Liver (tissue), 9 donors: ENCODE measurements around the gene MRPL27. TPM values are rescaled to one million over a fixed set of nuclear protein-coding genes. Genes with fewer than 3 reads are reported as not detected.
"Not testable (repeated sequence)": the region's sequence is repeated elsewhere in the genome, so short reads cannot be mapped to it uniquely, and the experiment has no call there.

ENCODE experiments used
- DNase-seq: peaks from one replicate; pipeline ENCODE4 v3.0.0-alpha.2; 2017; ENCODE audit warnings: low spot score
- H3K27ac ChIP-seq, 2 donors: one replicate each; pipeline ENCODE4 v1.7.0; 2013; ENCODE audit warnings: inconsistent platforms in 2 of 2, low read length in 2 of 2, control low read depth in 1 of 2, low read depth in 1 of 2, mild to moderate bottlenecking in 1 of 2
- H3K27me3 ChIP-seq, 4 donors: one replicate each; pipeline versions ENCODE4 v1.6.1 to v1.7.0; 2013; ENCODE audit warnings: low read length in 3 of 4, inconsistent platforms in 1 of 4, mild to moderate bottlenecking in 1 of 4, moderate library complexity in 1 of 4; ENCODE audit not compliant: control insufficient read depth in 4 of 4, insufficient read depth in 4 of 4
- H3K36me3 ChIP-seq, 4 donors: one replicate each; pipeline versions ENCODE4 v1.6.1 to v1.7.0; 2013; ENCODE audit warnings: low read length in 3 of 4, mild to moderate bottlenecking in 3 of 4, low read depth in 1 of 4, moderate library complexity in 1 of 4; ENCODE audit not compliant: control insufficient read depth in 4 of 4, insufficient read depth in 3 of 4
- H3K4me1 ChIP-seq, 4 donors: one replicate each; pipeline versions ENCODE4 v1.6.1 to v1.7.0; 2013; ENCODE audit warnings: low read length in 3 of 4, mild to moderate bottlenecking in 3 of 4, moderate library complexity in 1 of 4; ENCODE audit not compliant: control insufficient read depth in 4 of 4, insufficient read depth in 4 of 4
- H3K4me3 ChIP-seq, 3 donors: one replicate each; pipeline versions ENCODE4 v1.6.1 to v1.7.0; 2013; ENCODE audit warnings: low read length in 3 of 3, control low read depth in 1 of 3, low read depth in 1 of 3, mild to moderate bottlenecking in 1 of 3
- H3K9ac ChIP-seq, 2 donors: one replicate each; pipeline ENCODE4 v1.7.0; 2013; ENCODE audit warnings: low read length in 2 of 2, mild to moderate bottlenecking in 2 of 2, moderate library complexity in 2 of 2, control low read depth in 1 of 2, low read depth in 1 of 2
- H3K9me3 ChIP-seq, 4 donors: one replicate each; pipeline versions ENCODE4 v1.6.1 to v1.7.0; 2013; ENCODE audit warnings: low read length in 3 of 4; ENCODE audit not compliant: control insufficient read depth in 4 of 4
- EGR1 ChIP-seq, 2 donors: IDR thresholded peaks; 2 replicates each; pipeline ENCODE4 v1.6.1; 2016 to 2018; ENCODE audit warnings: antibody characterized with exemption in 2 of 2, low read depth in 2 of 2
- FOXA1 ChIP-seq: IDR thresholded peaks from 2 replicates; pipeline ENCODE4 v1.6.1; 2016; ENCODE audit warnings: antibody characterized with exemption
- GABPA ChIP-seq, 2 donors: IDR thresholded peaks in 1 of 2; conservative IDR thresholded peaks in 1 of 2; 2 replicates each; pipeline ENCODE4 v1.6.1; 2016; ENCODE audit warnings: antibody characterized with exemption in 2 of 2, mild to moderate bottlenecking in 1 of 2, moderate library complexity in 1 of 2
- NR2F2 ChIP-seq: IDR thresholded peaks from 2 replicates; pipeline ENCODE4 v1.6.1; 2016; ENCODE audit warnings: antibody characterized with exemption
- RXRA ChIP-seq, 2 donors: IDR thresholded peaks; 2 replicates each; pipeline ENCODE4 v1.6.1; 2017 to 2018; ENCODE audit warnings: antibody characterized with exemption in 2 of 2, mild to moderate bottlenecking in 1 of 2
- WGBS: extraction: QIAGEN DNeasy Blood & Tissue Kit; methylation state at CpG from one replicate; pipeline ENCODE4 v1.1.7; 2013; 5-methylcytosine and 5-hydroxymethylcytosine counted together
- polyA plus RNA-seq, 2 donors: library from polyadenylated mRNA; stranded (reverse) in 1 of 2; unstranded in 1 of 2; fragments of 200-250 nt in 1 of 2; fragments of >200 nt in 1 of 2; fragmentation: Nextera tagmentation in 1 of 2; extraction: Ambion mirVana in 1 of 2; gene quantifications; one replicate each; pipeline versions ENCODE4 v1.2.1 to v1.2.3, GENCODE V29; 2013 to 2015
- total RNA-seq, 2 donors: library from RNA; depleted of rRNA; stranded (reverse); fragments of >200 nt; gene quantifications; one replicate each; pipeline ENCODE4 v1.2.3, GENCODE V29; 2014
- TF ChIP-seq, protein P1 (sequence below): IDR thresholded peaks from 2 replicates; pipeline ENCODE4 v1.6.1; 2016; ENCODE audit warnings: antibody characterized with exemption
- TF ChIP-seq, protein P2 (sequence below): IDR thresholded peaks from 2 replicates; pipeline ENCODE4 v1.6.1; 2016; ENCODE audit warnings: antibody characterized with exemption
- TF ChIP-seq, protein P3 (sequence below): IDR thresholded peaks from 2 replicates; pipeline ENCODE4 v1.6.1; 2016; ENCODE audit warnings: antibody characterized with exemption, mild to moderate bottlenecking
- donor health status: healthy.
- donor health status: healthy.
- donor health status: healthy.
- donor health status: healthy.
- donor health status: healthy.

MRPL27 gene
- total and polyA plus RNA-seq, 4 donors, result 25.9 to 87.1 (median 53.5) TPM

DNA sequence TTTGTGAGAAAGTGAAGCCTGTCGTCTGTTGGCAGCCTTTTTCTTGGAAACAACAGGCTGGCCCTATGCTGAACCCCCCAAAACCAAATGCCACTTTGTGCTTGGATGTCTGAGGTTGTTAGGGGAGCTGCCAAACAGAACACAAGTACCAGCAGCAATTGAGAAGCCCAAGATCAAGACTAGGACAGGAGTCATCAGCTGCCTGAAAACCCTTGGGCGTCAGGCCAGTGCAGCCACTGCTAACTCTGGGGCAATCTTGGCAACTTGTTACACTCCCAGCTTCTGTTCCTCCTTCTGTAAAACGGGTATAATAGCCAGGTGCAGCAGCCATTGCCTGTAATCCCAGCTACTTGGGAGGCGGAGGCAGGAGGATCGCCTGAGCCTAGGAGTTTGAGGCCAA is 33.6 kb upstream of the MRPL27 start:
- TF ChIP-seq, protein P1, sequence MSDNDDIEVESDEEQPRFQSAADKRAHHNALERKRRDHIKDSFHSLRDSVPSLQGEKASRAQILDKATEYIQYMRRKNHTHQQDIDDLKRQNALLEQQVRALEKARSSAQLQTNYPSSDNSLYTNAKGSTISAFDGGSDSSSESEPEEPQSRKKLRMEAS, result no peak
- TF ChIP-seq RXRA (IDR thresholded peaks at IDR 0.05) (no peak), GABPA (IDR thresholded peaks at IDR 0.05 in 1 of 2, conservative IDR thresholded peaks at IDR 0.05 in 1 of 2) (no peak), NR2F2 (no peak), FOXA1 (no peak)
- 89% methylated on average over 5 of the region's 5 CpGs for WGBS

DNA sequence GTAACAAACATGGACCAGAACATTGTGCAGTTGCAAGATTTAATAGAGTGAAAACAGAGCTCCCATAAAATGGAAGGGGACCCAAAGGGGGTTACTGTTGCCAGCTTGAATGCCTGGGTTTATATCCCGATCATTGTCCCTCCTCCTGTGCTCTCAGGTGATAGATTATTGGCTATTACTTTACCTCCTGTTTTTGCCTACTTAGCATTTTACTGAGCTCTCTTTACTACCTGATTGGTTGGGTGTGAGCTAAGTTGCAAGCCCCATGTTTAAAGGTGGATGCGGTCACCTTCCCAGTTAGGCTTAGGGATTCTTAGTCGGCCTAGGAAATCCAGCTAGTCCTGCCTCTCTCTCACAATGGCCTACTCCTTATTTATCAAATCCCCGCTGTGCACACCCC is 32.4 kb upstream of the MRPL27 start:
- H3K36me3 ChIP-seq, H3K9ac ChIP-seq, H3K4me1 ChIP-seq, H3K27me3 ChIP-seq, H3K27ac ChIP-seq, H3K4me3 ChIP-seq, DNase-seq, H3K9me3 ChIP-seq: not testable (repeated sequence)
- 92% methylated on average over 4 of the region's 4 CpGs for WGBS

More for the DNA sequence above, 33.6 kb upstream of the MRPL27 start:
- Histone ChIP-seq H3K27me3 (no peaks in the 10 kb centered on the region), H3K36me3 (no peaks in the 10 kb centered on the region), H3K9me3 (no peaks in the 10 kb centered on the region), H3K9ac (no peak overlapping the region), H3K4me1 (peaks cover 0 to 6% (median 3%) of the 10 kb centered on the region in 4 donors), H3K27ac (no peak overlapping the region), H3K4me3 (no peak overlapping the region)
- DNase-seq, result no peak

DNA sequence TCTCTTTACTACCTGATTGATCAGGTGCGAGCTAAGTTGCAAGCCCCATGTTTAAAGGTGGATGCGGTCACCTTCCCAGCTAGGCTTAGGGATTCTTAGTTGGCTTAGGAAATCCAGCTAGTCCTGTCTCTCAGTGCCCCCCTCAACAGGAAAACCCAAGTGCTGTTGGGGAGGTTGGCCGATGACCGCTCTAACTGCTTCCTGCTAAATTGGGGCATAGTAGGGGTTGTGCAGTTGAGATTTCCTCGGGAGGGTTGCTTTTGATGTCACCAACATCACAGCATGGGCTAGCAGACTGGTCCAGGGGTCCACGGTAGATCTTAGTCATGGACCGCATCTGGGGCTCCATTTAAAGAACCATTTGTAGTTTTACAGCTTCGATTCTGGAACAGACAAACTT is 26.6 kb upstream of the MRPL27 start:
- H3K4me3 ChIP-seq, H3K27me3 ChIP-seq, H3K27ac ChIP-seq, H3K9me3 ChIP-seq, H3K9ac ChIP-seq, DNase-seq, H3K36me3 ChIP-seq: not testable (repeated sequence)
- peaks cover 7 to 19% (median 15%) of the 10 kb centered on the region in 4 donors for H3K4me1 ChIP-seq
- WGBS, result 95% methylated on average over 8 of the region's 8 CpGs

DNA sequence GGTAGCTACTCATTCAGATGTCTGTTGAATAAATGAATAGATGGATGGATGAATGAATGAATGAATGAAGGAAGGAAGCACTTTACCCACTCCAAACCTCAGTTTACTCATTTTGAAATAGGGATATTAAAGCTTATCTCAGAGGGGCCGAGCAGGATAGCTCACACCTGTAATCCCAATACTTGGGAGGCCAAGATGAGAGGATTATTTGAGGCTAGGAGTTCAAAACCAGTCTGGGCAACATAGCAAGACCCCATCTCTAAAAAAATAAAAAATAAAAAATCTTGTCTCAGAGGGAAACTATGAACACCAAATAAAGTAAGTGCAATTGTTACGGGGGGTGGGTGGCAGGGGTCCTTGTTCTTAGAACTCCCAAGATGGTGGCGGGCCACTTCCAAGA is 25.7 kb upstream of the MRPL27 start:
- Histone ChIP-seq H3K36me3 (peaks cover under 1 to 13% (median 11%) of the 10 kb centered on the region in 4 donors), H3K4me1 (peaks cover 7 to 20% (median 18%) of the 10 kb centered on the region in 4 donors)
- not testable (repeated sequence) for H3K4me3 ChIP-seq, H3K27me3 ChIP-seq, H3K9ac ChIP-seq, H3K27ac ChIP-seq, DNase-seq, H3K9me3 ChIP-seq
- WGBS, result 94% methylated on average over 3 of the region's 3 CpGs

DNA sequence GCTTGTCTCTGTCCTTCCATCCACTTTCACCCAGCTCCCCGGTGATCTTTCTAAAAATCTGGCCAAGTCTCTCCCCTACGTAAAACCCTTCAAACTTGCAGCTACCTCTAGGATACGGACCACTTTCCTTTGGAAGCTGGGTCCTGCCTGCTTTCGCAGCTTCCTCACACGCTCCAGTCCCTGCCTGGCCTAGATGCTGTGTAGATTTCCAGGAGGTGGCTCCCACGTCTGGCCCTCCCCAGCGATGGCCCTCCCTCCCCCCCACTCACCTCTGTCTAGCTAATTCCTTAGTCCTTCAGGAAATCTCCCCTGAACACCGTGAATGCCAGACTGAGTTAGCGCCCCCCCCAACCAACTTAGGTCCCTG is 24.9 kb upstream of the MRPL27 start:
- H3K9me3 ChIP-seq, result no peaks in the 10 kb centered on the region
- H3K27me3 ChIP-seq, result no peaks in the 10 kb centered on the region
- no peak overlapping the region for H3K27ac ChIP-seq
- H3K36me3 ChIP-seq, result peaks cover 5 to 21% (median 19%) of the 10 kb centered on the region in 4 donors
- peaks cover 7 to 27% (median 22%) of the 10 kb centered on the region in 4 donors for H3K4me1 ChIP-seq
- DNase-seq, result no peak
- H3K4me3 ChIP-seq, result no peak overlapping the region
- H3K9ac ChIP-seq, result peak overlapping the region in 1 of 2 donors; percentile 17
- 65% methylated on average over 9 of the region's 9 CpGs for WGBS
- no peak for TF ChIP-seq EGR1 (IDR thresholded peaks at IDR 0.05; ENCODE audit: low read depth in 2 of 2)
- TF ChIP-seq, protein P2, sequence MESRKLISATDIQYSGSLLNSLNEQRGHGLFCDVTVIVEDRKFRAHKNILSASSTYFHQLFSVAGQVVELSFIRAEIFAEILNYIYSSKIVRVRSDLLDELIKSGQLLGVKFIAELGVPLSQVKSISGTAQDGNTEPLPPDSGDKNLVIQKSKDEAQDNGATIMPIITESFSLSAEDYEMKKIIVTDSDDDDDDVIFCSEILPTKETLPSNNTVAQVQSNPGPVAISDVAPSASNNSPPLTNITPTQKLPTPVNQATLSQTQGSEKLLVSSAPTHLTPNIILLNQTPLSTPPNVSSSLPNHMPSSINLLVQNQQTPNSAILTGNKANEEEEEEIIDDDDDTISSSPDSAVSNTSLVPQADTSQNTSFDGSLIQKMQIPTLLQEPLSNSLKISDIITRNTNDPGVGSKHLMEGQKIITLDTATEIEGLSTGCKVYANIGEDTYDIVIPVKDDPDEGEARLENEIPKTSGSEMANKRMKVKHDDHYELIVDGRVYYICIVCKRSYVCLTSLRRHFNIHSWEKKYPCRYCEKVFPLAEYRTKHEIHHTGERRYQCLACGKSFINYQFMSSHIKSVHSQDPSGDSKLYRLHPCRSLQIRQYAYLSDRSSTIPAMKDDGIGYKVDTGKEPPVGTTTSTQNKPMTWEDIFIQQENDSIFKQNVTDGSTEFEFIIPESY, result no peak
- TF ChIP-seq, protein P3, sequence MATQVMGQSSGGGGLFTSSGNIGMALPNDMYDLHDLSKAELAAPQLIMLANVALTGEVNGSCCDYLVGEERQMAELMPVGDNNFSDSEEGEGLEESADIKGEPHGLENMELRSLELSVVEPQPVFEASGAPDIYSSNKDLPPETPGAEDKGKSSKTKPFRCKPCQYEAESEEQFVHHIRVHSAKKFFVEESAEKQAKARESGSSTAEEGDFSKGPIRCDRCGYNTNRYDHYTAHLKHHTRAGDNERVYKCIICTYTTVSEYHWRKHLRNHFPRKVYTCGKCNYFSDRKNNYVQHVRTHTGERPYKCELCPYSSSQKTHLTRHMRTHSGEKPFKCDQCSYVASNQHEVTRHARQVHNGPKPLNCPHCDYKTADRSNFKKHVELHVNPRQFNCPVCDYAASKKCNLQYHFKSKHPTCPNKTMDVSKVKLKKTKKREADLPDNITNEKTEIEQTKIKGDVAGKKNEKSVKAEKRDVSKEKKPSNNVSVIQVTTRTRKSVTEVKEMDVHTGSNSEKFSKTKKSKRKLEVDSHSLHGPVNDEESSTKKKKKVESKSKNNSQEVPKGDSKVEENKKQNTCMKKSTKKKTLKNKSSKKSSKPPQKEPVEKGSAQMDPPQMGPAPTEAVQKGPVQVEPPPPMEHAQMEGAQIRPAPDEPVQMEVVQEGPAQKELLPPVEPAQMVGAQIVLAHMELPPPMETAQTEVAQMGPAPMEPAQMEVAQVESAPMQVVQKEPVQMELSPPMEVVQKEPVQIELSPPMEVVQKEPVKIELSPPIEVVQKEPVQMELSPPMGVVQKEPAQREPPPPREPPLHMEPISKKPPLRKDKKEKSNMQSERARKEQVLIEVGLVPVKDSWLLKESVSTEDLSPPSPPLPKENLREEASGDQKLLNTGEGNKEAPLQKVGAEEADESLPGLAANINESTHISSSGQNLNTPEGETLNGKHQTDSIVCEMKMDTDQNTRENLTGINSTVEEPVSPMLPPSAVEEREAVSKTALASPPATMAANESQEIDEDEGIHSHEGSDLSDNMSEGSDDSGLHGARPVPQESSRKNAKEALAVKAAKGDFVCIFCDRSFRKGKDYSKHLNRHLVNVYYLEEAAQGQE, result no peak
- no peak for TF ChIP-seq NR2F2
- TF ChIP-seq RXRA (IDR thresholded peaks at IDR 0.05), result no peak
